SK-MEL-5 (cell line): ENCODE results near the gene CPLANE2. TPM values are rescaled to one million over a fixed set of nuclear protein-coding genes. Genes with fewer than 3 reads are reported as not detected.
"Not testable (repeated sequence)": the region's sequence is repeated elsewhere in the genome, so short reads cannot be mapped to it uniquely, and the experiment has no call there.

ENCODE experiments used
- DNase-seq: peaks from one replicate; pipeline ENCODE4 v3.0.0-alpha.2; 2016; ENCODE audit warnings: low read depth, low spot score
- in situ Hi-C: cut with HindIII; loops from 2 replicates; pipeline ENCODE4 v1.10.0; 2016; ENCODE audit warnings: low sequenced_read_pairs, high pct_unique_total_duplicates, low pct_unique_long_range_greater_than_20kb
- total RNA-seq: library from RNA; depleted of rRNA; stranded (reverse); fragments of >200 nt; shearing (Covaris generic); gene quantifications from 2 replicates; pipeline ENCODE4 v1.2.3, GENCODE V29; 2014

CPLANE2 gene
- total RNA-seq, 1 experiment from 2014 or later: 4.9 TPM

GRCh38 chr1:16235944-16236510 lies 956 bp downstream of the CPLANE2 start:
- in situ Hi-C loops: no loop called here

GRCh38 chr1:16235347-16235746 lies 1.6 kb downstream of the CPLANE2 start:
- DNase-seq: no peak
- in situ Hi-C loops: no loop called here

More at GRCh38 chr1:16235944-16236510, 956 bp downstream of the CPLANE2 start:
- peak; percentile 34 for DNase-seq

GRCh38 chr1:16233431-16233830 lies 3.6 kb downstream of the CPLANE2 start:
- DNase-seq: no peak
- in situ Hi-C loops: no loop called here

GRCh38 chr1:16232316-16232710 lies 4.7 kb downstream of the CPLANE2 start:
- in situ Hi-C loops: no loop called here
- no peak for DNase-seq

GRCh38 chr1:16231331-16232315 lies 5.4 kb downstream of the CPLANE2 start:
- in situ Hi-C loops: no loop called here
- no peak for DNase-seq

GRCh38 chr1:16230744-16231143 lies 6.2 kb downstream of the CPLANE2 start:
- in situ Hi-C loops: no loop called here
- no peak for DNase-seq

- in situ Hi-C loops: no loop called here
- no peak for DNase-seq
These were observed 6.8 kb downstream of the CPLANE2 start for GRCh38 chr1:16229976-16230740.

GRCh38 chr1:16226490-16227179 lies 10.3 kb downstream of the CPLANE2 start:
- in situ Hi-C loops: no loop called here
- no peak for DNase-seq

GRCh38 chr1:16226129-16226489 lies 10.9 kb downstream of the CPLANE2 start:
- no peak for DNase-seq
- in situ Hi-C loops: no loop called here

GRCh38 chr1:16224472-16224871 lies 12.5 kb downstream of the CPLANE2 start:
- no peak for DNase-seq
- in situ Hi-C loops: no loop called here

- DNase-seq, in situ Hi-C loops: not testable (repeated sequence)
These were observed 14.3 kb downstream of the CPLANE2 start for GRCh38 chr1:16222716-16223115.

GRCh38 chr1:16221499-16221898 lies 15.5 kb downstream of the CPLANE2 start:
- in situ Hi-C loops: no loop called here
- DNase-seq: no peak

GRCh38 chr1:16219968-16220500 lies 16.9 kb downstream of the CPLANE2 start:
- in situ Hi-C loops: no loop called here
- DNase-seq: peak; percentile 23

GRCh38 chr1:16218674-16219071 lies 18.3 kb downstream of the CPLANE2 start:
- no peak for DNase-seq
- in situ Hi-C loops: no loop called here

GRCh38 chr1:16218014-16218673 lies 18.8 kb downstream of the CPLANE2 start:
- DNase-seq: no peak
- in situ Hi-C loops: no loop called here

- DNase-seq: peak; percentile 82
- in situ Hi-C loops: no loop called here
These were observed 19.8 kb downstream of the CPLANE2 start for GRCh38 chr1:16217061-16217785.
